HepG2 (cell line): ENCODE measurements around the gene IL1RL1. TPM values are rescaled to one million over a fixed set of nuclear protein-coding genes. Genes with fewer than 3 reads are reported as not detected.

Experiments
- ATAC-seq: fragments of 200-7000 bp; cut with Tn5 transposase; 3 replicates; pipeline ENCODE4 v1.9.1; 2020; ENCODE audit warnings: mild to moderate bottlenecking, moderate library complexity
- BruUV-seq: library from RNA; stranded (reverse); fragments of 400-500 nt; replicated peaks from 2 replicates; lab custom pipeline; 2021; lab: Mats Ljungman, UMichigan
- CTCF ChIA-PET: fragments of 300-600 bp; formaldehyde crosslinking; extraction: SDS; loops from one replicate; lab custom pipeline; 2021; ENCODE audit warnings: low total read pairs, inconsistent platforms, low intra/inter-chr PET ratio; lab: Yijun Ruan, JAX
- POLR2A ChIA-PET: fragments of 350-600 bp; sonication (Branson Sonifier 250); formaldehyde crosslinking; loops from one replicate; lab custom pipeline; 2020; ENCODE audit warnings: antibody characterized with exemption, inconsistent platforms; lab: Yijun Ruan, JAX
- DNase-seq: peaks from one replicate; pipeline ENCODE4 v3.0.0-alpha.2; 2015; ENCODE audit warnings: low spot score
- FAIRE-seq: peaks from 3 replicates; lab custom pipeline; 2011; peaks lifted over from hg19 to GRCh38; lab: Jason Lieb, UNC
- H2AFZ ChIP-seq: one replicate; pipeline ENCODE4 v1.6.1; 2011; ENCODE audit warnings: low read length, inconsistent platforms
- H3K27ac ChIP-seq: fragments of 300-600 bp; 3 replicates; pipeline ENCODE4 v1.8.0; 2011; ENCODE audit warnings: mixed run types, mild to moderate bottlenecking, mixed read lengths, low read length, inconsistent platforms; ENCODE audit not compliant: insufficient read depth; ENCODE audit errors: extremely low read length
- H3K27me3 ChIP-seq, 2 experiments: fragments of 200-600 bp in 1 of 2; 2 replicates in 1 of 2; 3 replicates in 1 of 2; pipeline versions ENCODE4 v1.6.0 to v1.8.0; 2011; ENCODE audit warnings: low read length in 2 of 2, mild to moderate bottlenecking in 2 of 2, moderate library complexity in 2 of 2, inconsistent platforms in 1 of 2; ENCODE audit not compliant: insufficient read depth in 2 of 2, control insufficient read depth in 1 of 2
- H3K36me3 ChIP-seq, 2 experiments: fragments of 200-600 bp in 1 of 2; replicated peaks in 1 of 2; 2 replicates in 1 of 2; 3 replicates in 1 of 2; pipeline versions ENCODE4 v1.5.1 to v1.8.0; 2011; ENCODE audit warnings: low read length in 2 of 2, inconsistent platforms in 1 of 2; ENCODE audit not compliant: insufficient read depth in 2 of 2, control insufficient read depth in 1 of 2
- H3K4me1 ChIP-seq: 2 replicates; pipeline ENCODE4 v1.5.1; 2012; ENCODE audit warnings: low read length, inconsistent platforms; ENCODE audit not compliant: insufficient read depth
- H3K4me2 ChIP-seq: 2 replicates; pipeline ENCODE4 v1.6.0; 2011; ENCODE audit warnings: low read depth, low read length, inconsistent platforms
- H3K4me3 ChIP-seq, 3 experiments: fragments of 200-600 bp in 1 of 3; sonication (generic), shearing (Covaris generic) in 1 of 3; replicated peaks in 1 of 3; 2 replicates each; pipeline ENCODE4 v1.5.1; 2011 to 2016; ENCODE audit warnings: low read length in 3 of 3, inconsistent platforms in 2 of 3, low read depth in 2 of 3, mild to moderate bottlenecking in 2 of 3, control low read depth in 1 of 3, mixed read lengths in 1 of 3; ENCODE audit not compliant: insufficient read depth in 1 of 3
- H3K79me2 ChIP-seq: one replicate; pipeline ENCODE4 v1.6.1; 2011; ENCODE audit warnings: low read length, inconsistent platforms; ENCODE audit not compliant: insufficient read depth
- H3K9ac ChIP-seq: 2 replicates; pipeline ENCODE4 v1.6.0; 2011; ENCODE audit warnings: mild to moderate bottlenecking, low read depth, low read length, inconsistent platforms; ENCODE audit not compliant: insufficient read depth
- H3K9me3 ChIP-seq: 2 replicates; pipeline ENCODE4 v1.5.1; 2012; ENCODE audit warnings: mild to moderate bottlenecking, low read length
- H4K20me1 ChIP-seq: 2 replicates; pipeline ENCODE4 v1.6.0; 2011; ENCODE audit warnings: inconsistent platforms, mild to moderate bottlenecking, low read length, moderate library complexity; ENCODE audit not compliant: insufficient read depth
- ATF1 ChIP-seq: IDR thresholded peaks from 2 replicates; pipeline ENCODE4 v1.6.1; 2016; ENCODE audit warnings: mild to moderate bottlenecking, control low read depth
- ELF1 ChIP-seq: sonication (generic); formaldehyde crosslinking; IDR thresholded peaks from 2 replicates; pipeline ENCODE4 v1.4.0; 2020; ENCODE audit warnings: missing genetic modification reagents
- GABPA ChIP-seq, 2 experiments: IDR thresholded peaks; 2 replicates each; pipeline ENCODE4 v1.6.1; 2011 to 2016; ENCODE audit warnings: low read depth in 2 of 2, low read length in 1 of 2, missing biosample characterization in 1 of 2, missing genetic modification characterization in 1 of 2
- KAT2B ChIP-seq: fragments of 150-350 bp; IDR thresholded peaks from 2 replicates; pipeline ENCODE4 v1.6.1; 2014; ENCODE audit warnings: low read depth, low read length, borderline replicate concordance
- KLF9 ChIP-seq: IDR thresholded peaks from 2 replicates; pipeline ENCODE4 v1.6.1; 2016; ENCODE audit warnings: low read depth
- MED1 ChIP-seq: sonication (generic); formaldehyde crosslinking; IDR thresholded peaks from 2 replicates; pipeline ENCODE4 v1.4.0; 2020; ENCODE audit warnings: missing genetic modification reagents
- SNAI1 ChIP-seq: sonication (generic); formaldehyde crosslinking; IDR thresholded peaks from 2 replicates; pipeline ENCODE4 v1.5.0; 2020; ENCODE audit warnings: mild to moderate bottlenecking, missing genetic modification reagents, borderline replicate concordance
- SSRP1 ChIP-seq: IDR thresholded peaks from 2 replicates; pipeline ENCODE4 v1.6.1; 2016; ENCODE audit warnings: control low read depth
- ZFP90 ChIP-seq: sonication (generic); formaldehyde crosslinking; IDR thresholded peaks from 2 replicates; pipeline ENCODE4 v1.8.0; 2022; ENCODE audit warnings: missing genetic modification reagents, mild to moderate bottlenecking, inconsistent platforms, borderline replicate concordance
- ZFYVE20 ChIP-seq: sonication (generic); formaldehyde crosslinking; IDR thresholded peaks from 2 replicates; pipeline ENCODE4 v1.8.0; 2023; ENCODE audit warnings: low read depth, mild to moderate bottlenecking, moderate library complexity, missing genetic modification reagents, borderline replicate concordance
- ZNF160 ChIP-seq: sonication (generic); formaldehyde crosslinking; IDR thresholded peaks from 2 replicates; pipeline ENCODE4 v1.8.0; 2022; ENCODE audit warnings: mild to moderate bottlenecking, inconsistent platforms, missing genetic modification reagents
- WGBS: methylation state at CpG from one replicate; pipeline ENCODE4 v1.1.6; 2017; ENCODE audit warnings: low lambda C conversion rate; 5-methylcytosine and 5-hydroxymethylcytosine counted together
- in situ Hi-C: cut with HindIII; loops from 2 replicates; pipeline ENCODE4 v1.10.0; 2017; ENCODE audit warnings: low pct_unique_long_range_greater_than_20kb; ENCODE audit not compliant: extremely low pct_ligation_motif_present
- intact Hi-C: fragments of 100-400 bp; cut with micrococcal nuclease; formaldehyde crosslinking; loops from one replicate; pipeline ENCODE4 v1.10.0; 2022; ENCODE audit not compliant: unreplicated experiment
- polyA plus RNA-seq, 8 experiments: library from polyadenylated mRNA; depleted of rRNA in 3 of 8; stranded (reverse) in 7 of 8; unstranded in 1 of 8; fragments of >200 nt; fragmentation: Illumina TruSeq in 4 of 8; extraction: Trizol in 4 of 8; gene quantifications; 2 replicates each; pipeline versions ENCODE4 v1.2.1 to v1.2.3, GENCODE V29; 2011 to 2016; ENCODE audit warnings: low read depth in 4 of 8, missing spikeins in 1 of 8, mixed read lengths in 1 of 8; ENCODE audit not compliant: insufficient read depth in 1 of 8
- total RNA-seq, 5 experiments: library from RNA; depleted of rRNA; stranded (reverse); fragments of >200 nt; fragmentation: Illumina TruSeq; extraction: Trizol; gene quantifications; 2 replicates each; pipeline ENCODE4 v1.2.3, GENCODE V29; 2016; ENCODE audit warnings: low read depth in 1 of 5
- TF ChIP-seq, protein P1 (sequence below): sonication (generic); formaldehyde crosslinking; IDR thresholded peaks from 2 replicates; pipeline ENCODE4 v1.9.0; 2021; ENCODE audit warnings: missing genetic modification reagents, borderline replicate concordance
- TF ChIP-seq, protein P2 (sequence below): sonication (generic); formaldehyde crosslinking; IDR thresholded peaks from 2 replicates; pipeline ENCODE4 v1.8.1; 2022; ENCODE audit warnings: mild to moderate bottlenecking, missing genetic modification reagents
- TF ChIP-seq, protein P3 (sequence below): sonication (generic); formaldehyde crosslinking; IDR thresholded peaks from 2 replicates; pipeline ENCODE4 v1.4.0; 2020; ENCODE audit warnings: mild to moderate bottlenecking, low read depth, missing genetic modification reagents
- TF ChIP-seq, protein P4 (sequence below): sonication (generic); formaldehyde crosslinking; IDR thresholded peaks from 2 replicates; pipeline ENCODE4 v1.4.0; 2020; ENCODE audit warnings: mild to moderate bottlenecking, missing genetic modification reagents

The IL1RL1 gene
- total and polyA plus RNA-seq, 2 of the 13 experiments (the other 11 are each of a cell fraction or from before 2014, with no cell fraction given): 0.02 to 0.03 TPM

DNA sequence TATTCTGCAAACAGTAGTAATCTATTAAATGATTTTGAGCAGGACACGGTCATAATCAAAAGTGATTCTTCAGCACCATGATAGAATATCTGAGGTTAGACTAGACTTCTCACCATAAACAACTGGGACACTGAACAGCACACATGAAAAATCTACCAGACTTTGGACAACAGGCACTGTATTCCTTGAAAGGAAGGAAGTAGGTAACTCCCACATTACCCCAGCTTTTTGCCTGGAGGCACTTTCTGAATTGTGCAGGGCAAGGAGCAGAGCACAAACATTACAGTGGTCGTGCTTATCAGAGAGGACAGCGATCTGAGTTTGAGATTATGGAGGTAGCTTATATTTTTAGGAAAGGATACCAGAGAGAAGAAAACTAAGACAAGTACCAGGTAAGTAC is 25.3 kb upstream of the IL1RL1 start:
- no peak for FAIRE-seq
- BruUV-seq: no TSS peak
- no peak overlapping the region for H3K4me2 ChIP-seq
- H3K4me3 ChIP-seq: no peak overlapping the region
- no peaks in the 10 kb centered on the region for H3K9me3 ChIP-seq
- no peak overlapping the region for H2AFZ ChIP-seq
- no peaks in the 10 kb centered on the region for H3K36me3 ChIP-seq
- 14% methylated on average over 3 of the region's 3 CpGs for WGBS
- H3K27ac ChIP-seq: no peak overlapping the region
- no peak for ATAC-seq
- peaks cover 0 to 6% of the 10 kb centered on the region in 2 experiments; a peak in 2 of 5 replicates for H3K27me3 ChIP-seq
- H3K9ac ChIP-seq: no peak overlapping the region
- CTCF ChIA-PET: no interaction called here
- intact Hi-C loops: no loop called here
- in situ Hi-C loops: no loop called here
- POLR2A ChIA-PET: no interaction called here
- H3K4me1 ChIP-seq: no peaks in the 10 kb centered on the region
- no peak for DNase-seq
- no peaks in the 10 kb centered on the region for H4K20me1 ChIP-seq
- no peaks in the 10 kb centered on the region for H3K79me2 ChIP-seq
- no peak for TF ChIP-seq KLF9 (CRISPR knock-in tag)
- TF ChIP-seq, protein P1, sequence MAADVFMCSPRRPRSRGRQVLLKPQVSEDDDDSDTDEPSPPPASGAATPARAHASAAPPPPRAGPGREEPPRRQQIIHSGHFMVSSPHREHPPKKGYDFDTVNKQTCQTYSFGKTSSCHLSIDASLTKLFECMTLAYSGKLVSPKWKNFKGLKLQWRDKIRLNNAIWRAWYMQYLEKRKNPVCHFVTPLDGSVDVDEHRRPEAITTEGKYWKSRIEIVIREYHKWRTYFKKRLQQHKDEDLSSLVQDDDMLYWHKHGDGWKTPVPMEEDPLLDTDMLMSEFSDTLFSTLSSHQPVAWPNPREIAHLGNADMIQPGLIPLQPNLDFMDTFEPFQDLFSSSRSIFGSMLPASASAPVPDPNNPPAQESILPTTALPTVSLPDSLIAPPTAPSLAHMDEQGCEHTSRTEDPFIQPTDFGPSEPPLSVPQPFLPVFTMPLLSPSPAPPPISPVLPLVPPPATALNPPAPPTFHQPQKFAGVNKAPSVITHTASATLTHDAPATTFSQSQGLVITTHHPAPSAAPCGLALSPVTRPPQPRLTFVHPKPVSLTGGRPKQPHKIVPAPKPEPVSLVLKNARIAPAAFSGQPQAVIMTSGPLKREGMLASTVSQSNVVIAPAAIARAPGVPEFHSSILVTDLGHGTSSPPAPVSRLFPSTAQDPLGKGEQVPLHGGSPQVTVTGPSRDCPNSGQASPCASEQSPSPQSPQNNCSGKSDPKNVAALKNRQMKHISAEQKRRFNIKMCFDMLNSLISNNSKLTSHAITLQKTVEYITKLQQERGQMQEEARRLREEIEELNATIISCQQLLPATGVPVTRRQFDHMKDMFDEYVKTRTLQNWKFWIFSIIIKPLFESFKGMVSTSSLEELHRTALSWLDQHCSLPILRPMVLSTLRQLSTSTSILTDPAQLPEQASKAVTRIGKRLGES: no peak
- TF ChIP-seq SSRP1 (CRISPR knock-in tag): no peak
- TF ChIP-seq ZNF160 (CRISPR knock-in tag): no peak
- TF ChIP-seq ZFYVE20 (CRISPR knock-in tag): no peak
- TF ChIP-seq, protein P2, sequence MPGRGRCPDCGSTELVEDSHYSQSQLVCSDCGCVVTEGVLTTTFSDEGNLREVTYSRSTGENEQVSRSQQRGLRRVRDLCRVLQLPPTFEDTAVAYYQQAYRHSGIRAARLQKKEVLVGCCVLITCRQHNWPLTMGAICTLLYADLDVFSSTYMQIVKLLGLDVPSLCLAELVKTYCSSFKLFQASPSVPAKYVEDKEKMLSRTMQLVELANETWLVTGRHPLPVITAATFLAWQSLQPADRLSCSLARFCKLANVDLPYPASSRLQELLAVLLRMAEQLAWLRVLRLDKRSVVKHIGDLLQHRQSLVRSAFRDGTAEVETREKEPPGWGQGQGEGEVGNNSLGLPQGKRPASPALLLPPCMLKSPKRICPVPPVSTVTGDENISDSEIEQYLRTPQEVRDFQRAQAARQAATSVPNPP (CRISPR knock-in tag): no peak
- no peak for TF ChIP-seq KAT2B
- TF ChIP-seq GABPA (IDR thresholded peaks at IDR 0.05; ENCODE audit: low read depth, low read length): no peak
- no peak for TF ChIP-seq GABPA (CRISPR knock-in tag; IDR thresholded peaks at IDR 0.05; ENCODE audit: low read depth)
- no peak for TF ChIP-seq ZFP90 (CRISPR knock-in tag)
- TF ChIP-seq MED1 (CRISPR knock-in tag): no peak
- TF ChIP-seq, protein P3, sequence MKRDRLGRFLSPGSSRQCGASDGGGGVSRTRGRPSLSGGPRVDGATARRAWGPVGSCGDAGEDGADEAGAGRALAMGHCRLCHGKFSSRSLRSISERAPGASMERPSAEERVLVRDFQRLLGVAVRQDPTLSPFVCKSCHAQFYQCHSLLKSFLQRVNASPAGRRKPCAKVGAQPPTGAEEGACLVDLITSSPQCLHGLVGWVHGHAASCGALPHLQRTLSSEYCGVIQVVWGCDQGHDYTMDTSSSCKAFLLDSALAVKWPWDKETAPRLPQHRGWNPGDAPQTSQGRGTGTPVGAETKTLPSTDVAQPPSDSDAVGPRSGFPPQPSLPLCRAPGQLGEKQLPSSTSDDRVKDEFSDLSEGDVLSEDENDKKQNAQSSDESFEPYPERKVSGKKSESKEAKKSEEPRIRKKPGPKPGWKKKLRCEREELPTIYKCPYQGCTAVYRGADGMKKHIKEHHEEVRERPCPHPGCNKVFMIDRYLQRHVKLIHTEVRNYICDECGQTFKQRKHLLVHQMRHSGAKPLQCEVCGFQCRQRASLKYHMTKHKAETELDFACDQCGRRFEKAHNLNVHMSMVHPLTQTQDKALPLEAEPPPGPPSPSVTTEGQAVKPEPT (CRISPR knock-in tag): no peak
- TF ChIP-seq, protein P4, sequence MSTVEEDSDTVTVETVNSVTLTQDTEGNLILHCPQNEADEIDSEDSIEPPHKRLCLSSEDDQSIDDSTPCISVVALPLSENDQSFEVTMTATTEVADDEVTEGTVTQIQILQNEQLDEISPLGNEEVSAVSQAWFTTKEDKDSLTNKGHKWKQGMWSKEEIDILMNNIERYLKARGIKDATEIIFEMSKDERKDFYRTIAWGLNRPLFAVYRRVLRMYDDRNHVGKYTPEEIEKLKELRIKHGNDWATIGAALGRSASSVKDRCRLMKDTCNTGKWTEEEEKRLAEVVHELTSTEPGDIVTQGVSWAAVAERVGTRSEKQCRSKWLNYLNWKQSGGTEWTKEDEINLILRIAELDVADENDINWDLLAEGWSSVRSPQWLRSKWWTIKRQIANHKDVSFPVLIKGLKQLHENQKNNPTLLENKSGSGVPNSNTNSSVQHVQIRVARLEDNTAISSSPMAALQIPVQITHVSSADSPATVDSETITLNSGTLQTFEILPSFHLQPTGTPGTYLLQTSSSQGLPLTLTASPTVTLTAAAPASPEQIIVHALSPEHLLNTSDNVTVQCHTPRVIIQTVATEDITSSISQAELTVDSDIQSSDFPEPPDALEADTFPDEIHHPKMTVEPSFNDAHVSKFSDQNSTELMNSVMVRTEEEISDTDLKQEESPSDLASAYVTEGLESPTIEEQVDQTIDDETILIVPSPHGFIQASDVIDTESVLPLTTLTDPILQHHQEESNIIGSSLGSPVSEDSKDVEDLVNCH (CRISPR knock-in tag): no peak
- no peak for TF ChIP-seq SNAI1 (CRISPR knock-in tag)
- TF ChIP-seq ELF1 (CRISPR knock-in tag): no peak
- no peak for TF ChIP-seq ATF1
